OCI-LY3 (cell line): ENCODE data around the gene CCDC136.

Source experiments
- H2AFZ ChIP-seq: fragments of 200-600, 300-600 bp; shearing (Covaris generic); 2 replicates; pipeline ENCODE4 v1.6.0; 2014; ENCODE audit warnings: antibody characterized with exemption, low read depth, low read length
- H3K27ac ChIP-seq: fragments of 200-600, 300-600 bp; sonication (generic); 2 replicates; pipeline ENCODE4 v1.5.1; 2014; ENCODE audit warnings: mild to moderate bottlenecking, low read length, moderate library complexity, mixed read lengths
- H3K27me3 ChIP-seq: fragments of 200-600, 300-600 bp; sonication (generic); 2 replicates; pipeline ENCODE4 v1.6.1; 2014; ENCODE audit warnings: low read depth, low read length, mixed read lengths
- H3K36me3 ChIP-seq: fragments of 200-600, 300-600 bp; sonication (generic); replicated peaks from 2 replicates; pipeline ENCODE3; 2014; ENCODE audit warnings: low read depth, low read length, mixed read lengths
- H3K4me1 ChIP-seq: fragments of 300-600, 200-600 bp; sonication (generic); 2 replicates; pipeline ENCODE4 v1.6.1; 2014; ENCODE audit warnings: low read length, mixed read lengths
- H3K4me2 ChIP-seq: fragments of 200-600, 300-600 bp; sonication (generic); 2 replicates; pipeline ENCODE4 v1.6.1; 2014; ENCODE audit warnings: low read length, mixed read lengths
- H3K4me3 ChIP-seq: fragments of 300-600, 200-600 bp; sonication (generic); 2 replicates; pipeline ENCODE4 v1.5.1; 2014; ENCODE audit warnings: antibody characterized with exemption, mild to moderate bottlenecking, low read length, moderate library complexity
- H3K79me2 ChIP-seq: fragments of 300-600, 200-600 bp; shearing (Covaris generic); 2 replicates; pipeline ENCODE4 v1.6.1; 2014; ENCODE audit warnings: mild to moderate bottlenecking, low read length, mixed read lengths
- H3K9ac ChIP-seq: fragments of 300-600, 200-600 bp; shearing (Covaris generic); 2 replicates; pipeline ENCODE4 v1.6.0; 2014; ENCODE audit warnings: mild to moderate bottlenecking, low read length, moderate library complexity
- H3K9me3 ChIP-seq: fragments of 200-600, 300-600 bp; shearing (Covaris generic); 2 replicates; pipeline ENCODE4 v1.6.1; 2014; ENCODE audit warnings: low read length, mixed read lengths; ENCODE audit not compliant: insufficient read depth
- H4K20me1 ChIP-seq: fragments of 200-600, 300-600 bp; sonication (generic); 2 replicates; pipeline ENCODE4 v1.6.1; 2016; ENCODE audit warnings: low read length, mixed read lengths; ENCODE audit not compliant: insufficient read depth
- EZH2phosphoT487 ChIP-seq: fragments of 200-600 bp; shearing (Covaris generic); IDR thresholded peaks from 2 replicates; pipeline ENCODE4 v1.6.1; 2018; ENCODE audit warnings: antibody characterized with exemption, mixed run types, low read depth
- TF ChIP-seq, protein P1 (sequence below): fragments of 200-600, 300-600 bp; sonication (generic); IDR thresholded peaks from 2 replicates; pipeline ENCODE4 v1.5.1; 2014; ENCODE audit warnings: antibody characterized with exemption, low read length, low read depth

The CCDC136 gene

DNA sequence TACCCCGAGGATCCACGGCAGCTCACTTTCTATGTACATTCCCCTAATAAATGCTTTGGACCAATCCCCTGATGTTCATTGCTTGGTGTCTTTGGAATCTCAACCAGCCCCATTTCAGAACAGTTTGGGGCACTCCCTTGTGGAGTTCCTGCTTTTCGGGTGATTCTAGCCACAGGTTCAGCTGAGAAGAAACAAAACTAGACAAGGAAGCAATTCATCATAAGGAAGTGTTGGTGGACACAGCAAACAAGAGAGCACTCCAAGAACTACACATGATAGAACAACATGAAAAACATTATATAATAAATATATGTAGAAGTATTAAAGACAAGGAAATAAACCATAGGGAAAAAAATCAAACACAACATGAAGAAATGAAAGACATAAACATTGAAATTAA lies 6.0 kb upstream of the CCDC136 start:
- no peak for TF ChIP-seq EZH2phosphoT487
- TF ChIP-seq, protein P1, sequence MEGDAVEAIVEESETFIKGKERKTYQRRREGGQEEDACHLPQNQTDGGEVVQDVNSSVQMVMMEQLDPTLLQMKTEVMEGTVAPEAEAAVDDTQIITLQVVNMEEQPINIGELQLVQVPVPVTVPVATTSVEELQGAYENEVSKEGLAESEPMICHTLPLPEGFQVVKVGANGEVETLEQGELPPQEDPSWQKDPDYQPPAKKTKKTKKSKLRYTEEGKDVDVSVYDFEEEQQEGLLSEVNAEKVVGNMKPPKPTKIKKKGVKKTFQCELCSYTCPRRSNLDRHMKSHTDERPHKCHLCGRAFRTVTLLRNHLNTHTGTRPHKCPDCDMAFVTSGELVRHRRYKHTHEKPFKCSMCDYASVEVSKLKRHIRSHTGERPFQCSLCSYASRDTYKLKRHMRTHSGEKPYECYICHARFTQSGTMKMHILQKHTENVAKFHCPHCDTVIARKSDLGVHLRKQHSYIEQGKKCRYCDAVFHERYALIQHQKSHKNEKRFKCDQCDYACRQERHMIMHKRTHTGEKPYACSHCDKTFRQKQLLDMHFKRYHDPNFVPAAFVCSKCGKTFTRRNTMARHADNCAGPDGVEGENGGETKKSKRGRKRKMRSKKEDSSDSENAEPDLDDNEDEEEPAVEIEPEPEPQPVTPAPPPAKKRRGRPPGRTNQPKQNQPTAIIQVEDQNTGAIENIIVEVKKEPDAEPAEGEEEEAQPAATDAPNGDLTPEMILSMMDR = no peak
- Histone ChIP-seq H4K20me1 (no peaks in the 10 kb centered on the region), H3K4me1 (0 out of 2 replicates have a peak, but pooled peaks cover 3% of the 10 kb centered on the region), H3K36me3 (no peaks in the 10 kb centered on the region), H3K27ac (no peak overlapping the region), H3K4me3 (no peak overlapping the region), H3K79me2 (no peaks in the 10 kb centered on the region), H3K9ac (no peak overlapping the region), H3K4me2 (no peak overlapping the region), H3K9me3 (no peaks in the 10 kb centered on the region), H3K27me3 (peaks cover 32% of the 10 kb centered on the region), H2AFZ (no peak overlapping the region)

- Histone ChIP-seq H3K9ac (no peak overlapping the region), H2AFZ (no peak overlapping the region), H3K4me2 (no peak overlapping the region), H3K9me3 (no peaks in the 10 kb centered on the region), H3K36me3 (no peaks in the 10 kb centered on the region), H3K79me2 (no peaks in the 10 kb centered on the region), H3K27ac (no peak overlapping the region), H3K4me1 (peaks cover 6% of the 10 kb centered on the region; the same call in 1 of the 2 replicates), H3K4me3 (no peak overlapping the region), H4K20me1 (no peaks in the 10 kb centered on the region), H3K27me3 (peaks cover 32% of the 10 kb centered on the region)
- TF ChIP-seq EZH2phosphoT487 = no peak
- TF ChIP-seq, protein P1 = no peak
Observed at GRCh38 chr7:128788446-128789412, 3.0 kb upstream of the CCDC136 start.

GRCh38 chr7:128790315-128791041 lies 1.3 kb upstream of the CCDC136 start:
- no peaks in the 10 kb centered on the region for H3K36me3 ChIP-seq
- no peak overlapping the region for H3K27ac ChIP-seq
- peaks cover 6% of the 10 kb centered on the region; the same call in 1 of the 2 replicates for H3K4me1 ChIP-seq
- no peaks in the 10 kb centered on the region for H3K79me2 ChIP-seq
- H2AFZ ChIP-seq = peak overlapping the region; percentile 93; the same call in 1 of the 2 replicates
- TF ChIP-seq, protein P1 = no peak
- no peak for TF ChIP-seq EZH2phosphoT487
- peak overlapping the region; percentile 72 for H3K9ac ChIP-seq
- peak overlapping the region; percentile 100 for H3K4me2 ChIP-seq
- no peaks in the 10 kb centered on the region for H3K9me3 ChIP-seq
- H3K4me3 ChIP-seq = peak overlapping the region; percentile 95
- peaks cover 32% of the 10 kb centered on the region for H3K27me3 ChIP-seq
- no peaks in the 10 kb centered on the region for H4K20me1 ChIP-seq

DNA sequence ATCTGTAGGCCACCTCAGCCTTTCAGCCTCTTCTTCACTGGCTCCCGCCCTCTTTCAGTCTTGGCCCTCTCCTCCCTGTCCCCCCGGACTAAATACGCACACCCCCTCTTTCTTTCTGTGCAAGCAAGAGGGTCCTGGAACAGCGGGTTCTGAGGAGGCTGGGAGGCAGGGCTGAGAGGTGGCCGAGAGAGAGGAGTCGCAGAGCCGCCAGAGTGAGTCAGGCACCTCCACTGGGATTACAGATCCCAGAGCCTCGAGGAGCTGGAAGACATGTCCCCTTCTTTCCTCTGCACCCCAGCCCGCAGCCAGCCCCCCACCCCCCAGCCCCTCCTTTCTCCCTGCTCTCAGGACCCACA lies 182 bp downstream of the CCDC136 start:
- Histone ChIP-seq H4K20me1 (no peaks in the 10 kb centered on the region), H3K27ac (no peak overlapping the region), H3K9ac (peak overlapping the region; percentile 72), H2AFZ (peak overlapping the region; percentile 90; the same call in 1 of the 2 replicates), H3K4me1 (peaks cover 6% of the 10 kb centered on the region; the same call in 1 of the 2 replicates), H3K4me3 (peak overlapping the region; percentile 95), H3K79me2 (no peaks in the 10 kb centered on the region), H3K9me3 (no peaks in the 10 kb centered on the region), H3K27me3 (peaks cover 29% of the 10 kb centered on the region), H3K4me2 (peak overlapping the region; percentile 100), H3K36me3 (no peaks in the 10 kb centered on the region)
- TF ChIP-seq EZH2phosphoT487 = no peak
- TF ChIP-seq, protein P1 = no peak
